HFF-Myc (cell line): ENCODE measurements around the gene TRPC4AP.

Source experiments
- DNase-seq: peaks from one replicate; pipeline ENCODE4 v3.0.0-alpha.2; 2011; ENCODE audit warnings: low read depth; ENCODE audit errors: extremely low read depth
- H3K4me3 ChIP-seq: replicated peaks from 2 replicates; pipeline ENCODE4 v1.5.1; 2011; ENCODE audit warnings: low read depth, mild to moderate bottlenecking, control low read depth, low read length
- TF ChIP-seq, protein P1 (sequence below): IDR thresholded peaks from 2 replicates; pipeline ENCODE4 v1.5.1; 2012; ENCODE audit warnings: mild to moderate bottlenecking, low read depth, low read length, control low read depth; ENCODE audit errors: missing control alignments

TRPC4AP gene

GRCh38 chr20:34968042-34968775 lies 124.4 kb downstream of the TRPC4AP start:
- TF ChIP-seq, protein P1, sequence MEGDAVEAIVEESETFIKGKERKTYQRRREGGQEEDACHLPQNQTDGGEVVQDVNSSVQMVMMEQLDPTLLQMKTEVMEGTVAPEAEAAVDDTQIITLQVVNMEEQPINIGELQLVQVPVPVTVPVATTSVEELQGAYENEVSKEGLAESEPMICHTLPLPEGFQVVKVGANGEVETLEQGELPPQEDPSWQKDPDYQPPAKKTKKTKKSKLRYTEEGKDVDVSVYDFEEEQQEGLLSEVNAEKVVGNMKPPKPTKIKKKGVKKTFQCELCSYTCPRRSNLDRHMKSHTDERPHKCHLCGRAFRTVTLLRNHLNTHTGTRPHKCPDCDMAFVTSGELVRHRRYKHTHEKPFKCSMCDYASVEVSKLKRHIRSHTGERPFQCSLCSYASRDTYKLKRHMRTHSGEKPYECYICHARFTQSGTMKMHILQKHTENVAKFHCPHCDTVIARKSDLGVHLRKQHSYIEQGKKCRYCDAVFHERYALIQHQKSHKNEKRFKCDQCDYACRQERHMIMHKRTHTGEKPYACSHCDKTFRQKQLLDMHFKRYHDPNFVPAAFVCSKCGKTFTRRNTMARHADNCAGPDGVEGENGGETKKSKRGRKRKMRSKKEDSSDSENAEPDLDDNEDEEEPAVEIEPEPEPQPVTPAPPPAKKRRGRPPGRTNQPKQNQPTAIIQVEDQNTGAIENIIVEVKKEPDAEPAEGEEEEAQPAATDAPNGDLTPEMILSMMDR, result no peak
- DNase-seq, result no peak
- H3K4me3 ChIP-seq, result no peak overlapping the region

DNA sequence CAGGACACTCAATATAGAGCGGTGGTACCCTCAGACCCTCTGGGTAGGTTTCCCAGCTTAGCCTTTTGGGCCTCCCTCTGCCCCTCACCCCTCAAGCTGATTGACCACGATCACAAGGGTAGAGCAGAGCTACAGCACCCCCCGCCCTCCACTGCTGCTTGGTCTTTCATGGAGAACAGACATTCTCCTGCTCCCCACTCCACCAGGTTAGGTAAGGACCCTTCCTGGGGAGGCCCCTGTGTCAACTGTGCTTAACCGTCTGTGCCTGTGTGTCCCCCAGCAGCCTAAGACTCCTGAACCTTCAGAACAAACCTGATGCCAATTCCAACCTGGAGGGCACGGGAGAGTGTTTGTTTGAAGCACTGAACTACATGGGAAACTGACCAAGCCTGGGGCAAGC lies 125.2 kb downstream of the TRPC4AP start:
- TF ChIP-seq, protein P1, result no peak
- no peak overlapping the region for H3K4me3 ChIP-seq
- DNase-seq, result no peak

DNA sequence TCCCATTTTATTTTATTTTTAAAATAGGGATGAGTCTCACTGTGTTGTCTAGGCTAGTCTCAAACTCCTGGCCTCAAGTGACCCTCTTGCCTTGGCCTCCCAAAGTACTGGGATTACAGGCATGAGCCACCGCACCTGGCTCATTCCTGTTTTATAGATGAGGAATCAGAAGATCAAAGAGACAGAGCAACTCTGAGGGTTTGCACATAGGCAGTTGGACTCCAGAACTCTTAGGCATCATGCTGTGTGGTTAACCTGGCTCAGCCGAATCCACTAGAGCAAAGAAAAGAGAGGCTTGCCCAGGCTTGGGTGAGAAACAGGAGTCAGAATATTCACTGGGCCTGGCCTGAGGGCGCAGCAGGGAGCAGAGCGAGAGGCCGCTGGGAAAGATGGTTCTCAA lies 127.6 kb downstream of the TRPC4AP start:
- TF ChIP-seq, protein P1, result no peak
- H3K4me3 ChIP-seq, result no peak overlapping the region
- no peak for DNase-seq

- no peak overlapping the region for H3K4me3 ChIP-seq
- no peak for DNase-seq
- TF ChIP-seq, protein P1, result no peak
Measured at GRCh38 chr20:34964486-34964885, 128.1 kb downstream of the TRPC4AP start.

- TF ChIP-seq, protein P1, result no peak
- no peak for DNase-seq
- H3K4me3 ChIP-seq, result no peak overlapping the region
Measured at GRCh38 chr20:34956751-34957472, 135.7 kb downstream of the TRPC4AP start.

GRCh38 chr20:34956041-34956458 lies 136.6 kb downstream of the TRPC4AP start:
- H3K4me3 ChIP-seq, result peak overlapping the region; percentile 84
- no peak for DNase-seq
- TF ChIP-seq, protein P1, result no peak
